Kasumi-1 (cell line): Measurements from ENCODE around the gene KLHL22.
"Not testable (repeated sequence)": the region's sequence is repeated elsewhere in the genome, so short reads cannot be mapped to it uniquely, and the experiment has no call there.

ENCODE experiments used
- DNase-seq, 2 experiments: peaks; one replicate each; lab custom pipeline; 2025; lab: John Stamatoyannopoulos, UW

Gene KLHL22, protein sequence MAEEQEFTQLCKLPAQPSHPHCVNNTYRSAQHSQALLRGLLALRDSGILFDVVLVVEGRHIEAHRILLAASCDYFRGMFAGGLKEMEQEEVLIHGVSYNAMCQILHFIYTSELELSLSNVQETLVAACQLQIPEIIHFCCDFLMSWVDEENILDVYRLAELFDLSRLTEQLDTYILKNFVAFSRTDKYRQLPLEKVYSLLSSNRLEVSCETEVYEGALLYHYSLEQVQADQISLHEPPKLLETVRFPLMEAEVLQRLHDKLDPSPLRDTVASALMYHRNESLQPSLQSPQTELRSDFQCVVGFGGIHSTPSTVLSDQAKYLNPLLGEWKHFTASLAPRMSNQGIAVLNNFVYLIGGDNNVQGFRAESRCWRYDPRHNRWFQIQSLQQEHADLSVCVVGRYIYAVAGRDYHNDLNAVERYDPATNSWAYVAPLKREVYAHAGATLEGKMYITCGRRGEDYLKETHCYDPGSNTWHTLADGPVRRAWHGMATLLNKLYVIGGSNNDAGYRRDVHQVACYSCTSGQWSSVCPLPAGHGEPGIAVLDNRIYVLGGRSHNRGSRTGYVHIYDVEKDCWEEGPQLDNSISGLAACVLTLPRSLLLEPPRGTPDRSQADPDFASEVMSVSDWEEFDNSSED

DNA sequence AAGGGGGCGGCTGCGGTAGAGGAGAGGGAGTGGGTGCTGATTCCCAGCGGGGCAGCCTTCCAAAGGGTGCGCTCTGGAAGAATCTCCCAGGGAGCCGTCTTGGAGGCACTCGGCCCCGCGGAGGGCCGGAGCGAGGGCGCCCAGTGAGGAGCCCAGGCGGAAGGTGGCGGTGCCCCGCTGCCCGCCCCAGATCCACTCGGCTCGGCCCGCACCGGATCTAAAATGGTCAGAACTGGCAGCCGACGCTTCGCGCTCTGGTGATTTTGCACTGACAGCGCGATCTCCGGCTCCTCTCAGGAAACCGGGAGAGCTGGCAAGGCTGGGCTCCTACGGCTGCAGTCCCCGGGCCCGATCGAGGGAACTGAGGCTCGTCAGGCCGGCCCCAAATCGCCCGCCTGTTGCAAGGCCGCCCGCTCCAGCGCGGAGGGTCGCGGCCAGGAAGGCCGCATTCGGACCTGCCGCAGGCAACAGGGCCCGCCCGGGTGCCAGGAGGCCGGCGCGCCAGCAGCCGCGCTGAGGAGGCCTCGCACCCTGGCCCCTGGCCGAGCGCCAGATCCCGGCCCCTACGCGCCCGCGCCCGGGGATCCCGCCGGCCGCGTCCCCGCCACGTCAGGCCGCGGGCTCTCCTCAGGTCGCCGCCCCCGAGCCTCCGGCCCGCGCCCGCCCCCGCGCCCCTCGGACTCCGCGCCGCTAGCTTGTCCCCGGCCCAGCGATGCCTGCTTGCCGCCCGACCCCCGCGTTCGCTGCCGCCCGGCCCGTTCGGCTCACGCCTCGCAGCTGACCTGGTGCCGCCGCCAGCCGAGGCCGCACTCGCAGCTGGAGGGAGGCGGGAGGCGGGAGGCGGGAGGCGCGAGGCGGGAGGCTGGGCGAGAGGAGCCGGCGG, at the start of gene KLHL22:
Gene KLHL22, minus strand, starts transcription at position 818 of the 883 bp plus-strand sequence. CDS start 6,584 bp downstream, outside the sequence.
- DNase-seq: peak in 1 of 2 experiments; percentile 14

DNA sequence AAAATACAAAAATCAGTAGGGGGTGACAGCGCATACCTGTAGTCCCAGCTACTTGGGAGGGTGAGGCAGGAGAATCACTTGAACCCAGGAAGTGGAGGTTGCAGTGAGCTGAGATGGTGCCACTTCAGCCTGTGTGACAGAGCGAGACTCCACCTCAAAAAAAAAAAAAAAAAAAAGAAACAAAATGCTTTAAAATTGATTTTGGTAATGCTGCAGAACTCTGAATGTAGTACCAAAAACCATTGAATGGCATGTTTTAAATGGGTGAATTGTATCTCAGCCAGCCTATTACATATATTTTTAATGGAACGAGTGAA, 49.7 kb upstream of the KLHL22 start:
- not testable (repeated sequence) for DNase-seq

DNA sequence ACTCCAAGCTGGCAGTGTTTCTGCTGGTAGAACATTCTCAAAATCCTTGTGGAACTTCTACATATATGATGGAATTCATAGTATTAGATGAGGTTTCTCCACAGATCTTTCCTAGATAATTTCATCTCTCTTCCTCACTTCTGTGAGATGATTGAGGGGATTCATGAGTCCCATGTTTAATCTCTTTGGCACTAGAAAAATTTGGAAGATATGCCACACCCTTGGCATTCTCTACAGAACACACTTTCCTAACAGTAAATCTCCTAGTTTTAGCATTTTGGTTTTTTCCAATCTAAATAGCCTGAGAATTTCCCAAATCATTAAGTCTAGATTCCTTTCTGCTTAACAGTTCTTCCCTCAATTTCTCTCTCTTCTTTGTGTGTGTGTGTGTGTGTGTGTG, 47.1 kb upstream of the KLHL22 start:
- no peak for DNase-seq

DNA sequence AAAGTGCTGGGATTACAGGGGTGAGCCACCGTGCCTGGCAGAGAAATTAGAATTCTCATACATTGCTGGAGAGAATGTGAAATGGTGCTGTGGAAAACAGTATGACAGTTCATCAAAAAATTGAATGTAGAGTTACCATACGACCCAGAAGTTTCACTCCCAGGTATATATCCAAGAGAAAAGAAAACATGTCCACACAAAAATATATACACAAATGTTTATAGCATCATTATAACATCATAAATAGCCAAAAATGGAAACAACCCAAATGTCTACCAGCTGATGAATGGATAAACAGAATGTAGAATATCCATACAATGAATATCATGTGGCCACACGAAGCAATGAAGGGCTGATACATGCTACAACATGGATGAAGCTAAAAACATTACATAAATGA, 46.5 kb upstream of the KLHL22 start:
- DNase-seq: no peak

DNA sequence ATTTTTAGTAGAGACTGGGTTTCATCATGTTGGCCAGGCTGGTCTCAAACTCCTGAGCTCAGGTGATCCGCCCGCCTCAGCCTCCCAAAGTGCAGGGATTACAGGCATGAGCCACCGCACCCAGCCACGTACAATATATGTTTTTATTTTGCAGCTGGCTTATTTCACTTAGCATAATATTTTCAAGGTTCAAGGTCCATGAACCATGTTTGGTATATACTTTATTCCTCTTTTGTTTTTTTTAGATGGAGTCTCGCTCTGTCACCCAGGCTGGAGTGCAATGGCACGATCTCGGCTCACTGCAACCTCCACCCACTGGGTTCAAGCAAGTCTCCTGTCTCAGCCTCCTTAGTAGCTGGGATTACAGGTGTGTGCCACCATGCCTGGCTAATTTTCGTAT, 43.3 kb upstream of the KLHL22 start:
- DNase-seq: not testable (repeated sequence)

DNA sequence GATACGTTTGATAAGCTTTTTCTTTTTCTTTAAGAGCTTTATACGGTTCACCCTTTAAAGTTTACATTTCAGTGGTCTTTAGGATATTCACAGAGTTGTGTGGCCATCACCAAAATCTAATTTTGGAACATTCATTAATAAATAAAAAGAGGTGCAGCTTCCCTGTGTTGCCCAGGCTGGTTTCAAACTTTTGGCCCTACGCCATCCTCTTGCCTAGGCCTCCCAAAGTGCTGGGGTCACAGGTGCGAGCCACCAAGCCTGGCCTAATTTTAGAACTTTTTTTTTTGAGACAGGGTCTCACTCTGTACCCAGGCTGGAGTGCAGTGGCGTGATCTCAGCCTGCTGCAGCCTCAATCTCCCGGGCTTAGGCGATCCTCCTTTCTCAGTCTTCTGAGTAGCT, 42.4 kb upstream of the KLHL22 start:
- no peak for DNase-seq

DNA sequence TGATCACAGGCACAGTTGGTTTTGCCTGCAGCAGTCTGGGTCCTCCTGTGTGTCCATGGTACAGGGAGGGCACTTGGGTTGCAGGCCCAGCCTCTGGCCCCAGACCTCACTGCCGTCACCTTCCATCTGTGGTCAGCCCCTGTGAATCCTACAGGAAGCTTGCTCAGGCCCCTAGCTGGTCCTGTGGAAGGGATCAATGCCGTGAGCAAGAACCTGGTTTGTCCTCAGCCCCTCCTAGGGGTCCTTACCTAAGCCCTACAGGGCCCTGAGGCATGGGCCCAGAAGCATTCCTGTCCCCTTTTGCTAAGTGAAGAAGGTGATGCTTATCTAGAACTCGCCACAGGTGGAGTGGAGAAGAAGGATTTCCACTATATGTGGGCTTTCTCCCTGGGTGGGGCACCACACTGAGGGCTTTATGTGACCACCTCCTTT, 41.7 kb upstream of the KLHL22 start:
- DNase-seq: no peak

DNA sequence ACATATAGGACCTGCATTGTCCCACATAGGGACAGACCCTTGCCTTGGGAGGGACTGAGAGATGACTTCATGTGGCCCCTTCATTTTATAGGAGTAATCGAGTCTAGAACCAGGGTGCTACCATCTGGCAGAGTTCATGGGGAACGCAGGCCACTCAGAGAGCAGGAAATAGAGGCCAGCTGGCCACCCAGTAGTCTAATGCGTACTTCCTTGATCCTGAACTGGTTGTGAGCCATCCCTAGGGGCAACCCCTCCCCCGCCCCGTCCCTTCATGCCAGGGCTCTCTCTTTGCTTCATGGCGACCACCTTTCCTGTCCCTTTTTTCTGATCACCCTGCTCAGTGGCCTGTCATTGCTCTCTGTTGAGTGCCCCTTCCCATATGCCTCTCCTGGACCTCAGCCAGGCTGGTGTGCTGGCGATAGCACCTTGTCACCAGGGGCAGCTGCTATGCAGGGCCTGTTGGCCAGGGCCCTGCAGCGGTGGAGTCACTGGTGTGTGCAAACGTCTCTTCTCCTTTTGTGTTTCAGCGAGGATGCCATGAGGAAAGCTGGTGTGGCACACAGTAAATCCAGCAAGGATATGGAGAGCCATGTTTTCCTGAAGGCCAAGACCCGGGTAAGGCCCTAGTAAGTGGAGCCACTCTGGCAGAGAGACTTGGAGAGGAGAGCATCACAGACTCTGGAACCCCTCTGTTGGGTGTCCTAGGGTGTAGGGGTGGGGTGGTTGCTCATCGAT, 41.2 kb upstream of the KLHL22 start:
- DNase-seq: no peak

DNA sequence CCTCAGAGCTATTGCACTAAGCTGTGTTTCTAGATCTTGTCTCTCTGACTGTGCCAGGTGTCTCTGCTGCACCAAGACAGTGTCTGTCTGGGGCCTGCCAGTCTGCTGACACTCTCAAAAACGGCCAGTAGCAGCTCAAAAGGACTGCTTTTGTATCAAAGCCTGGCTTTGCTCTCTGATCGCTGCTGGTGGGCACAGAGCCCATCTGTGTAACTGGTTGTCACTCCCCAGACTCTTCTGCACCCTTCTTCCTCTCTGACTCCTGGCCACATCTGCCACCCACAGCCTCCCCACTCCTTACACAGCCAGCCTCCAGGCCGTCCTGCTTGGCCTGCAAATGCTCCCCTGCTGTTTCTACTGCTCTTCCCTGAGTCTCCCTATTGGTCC, 38.3 kb upstream of the KLHL22 start:
- peak; percentile 9 to 11 for DNase-seq

DNA sequence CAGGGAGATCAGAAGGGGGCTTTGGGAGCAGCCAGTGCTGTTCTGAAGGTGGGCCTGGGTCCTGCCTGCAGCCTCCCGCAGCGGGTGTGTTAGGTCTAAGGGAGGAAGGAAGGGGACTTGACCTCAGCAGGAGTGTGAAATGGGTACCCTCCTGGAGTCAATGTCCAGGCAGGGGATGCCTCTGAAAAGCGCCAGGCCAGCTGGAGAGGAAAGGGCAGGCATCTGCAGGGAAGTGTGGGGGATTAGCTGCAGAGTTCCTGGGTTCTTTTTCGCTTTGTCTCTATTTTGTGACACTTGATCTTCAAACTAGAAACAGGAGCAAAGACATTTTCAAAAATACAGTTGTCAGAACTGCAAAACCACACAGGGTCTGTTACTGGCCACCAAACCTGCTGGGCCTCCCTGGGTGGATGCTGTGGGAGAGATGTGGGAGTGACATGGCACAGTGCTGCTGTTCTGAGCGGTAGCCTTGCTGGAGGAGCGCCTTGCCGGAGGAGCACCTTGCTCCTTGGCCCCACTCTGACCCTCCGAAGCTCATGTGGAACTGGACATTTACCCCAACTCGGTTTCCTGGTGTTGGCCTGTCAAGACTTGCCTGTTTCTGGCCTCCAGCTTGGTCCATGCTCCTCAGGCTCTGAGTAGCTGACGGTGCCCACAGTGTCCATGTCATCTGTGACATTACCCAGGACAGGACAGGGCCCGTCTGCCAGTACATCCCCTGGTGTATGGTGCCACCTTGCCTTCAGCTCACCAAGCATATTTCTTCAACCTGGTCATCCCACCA, 37.7 kb upstream of the KLHL22 start:
- DNase-seq: no peak

DNA sequence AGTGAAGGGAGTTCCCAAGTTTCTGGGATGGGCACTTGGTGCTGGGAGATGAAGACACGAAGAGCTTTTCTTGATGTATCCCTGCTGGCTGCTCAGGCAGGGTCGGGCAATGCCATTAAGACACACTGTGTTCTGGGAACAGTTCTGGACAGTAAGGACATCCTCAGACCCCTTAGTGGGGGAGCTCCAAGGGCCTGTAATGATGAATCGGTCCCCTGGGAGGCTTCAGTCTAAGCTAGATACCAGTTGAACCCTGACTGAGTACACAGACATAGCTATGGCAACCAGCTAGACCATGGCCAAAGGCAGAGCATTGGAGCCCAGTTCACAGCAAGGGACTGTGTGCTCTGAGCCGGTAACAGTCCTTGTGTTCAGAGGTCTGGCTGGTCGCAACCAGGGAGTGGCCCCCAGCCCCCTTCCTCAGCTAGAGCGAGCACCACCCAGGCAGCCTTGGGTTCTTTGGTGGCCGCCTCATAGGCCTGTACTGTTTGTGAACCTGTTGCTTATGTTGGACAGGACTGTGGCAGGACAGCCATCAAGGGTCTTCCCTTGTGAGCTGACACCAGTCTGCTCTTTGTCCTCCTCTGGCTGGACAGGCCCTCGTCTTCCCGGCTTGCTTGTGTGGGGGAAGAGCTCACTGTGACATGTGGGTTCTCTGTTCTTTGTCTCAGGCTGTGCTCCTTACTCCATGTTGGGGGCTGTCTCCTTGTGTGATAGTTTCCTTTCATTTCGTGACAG, 36.8 kb upstream of the KLHL22 start:
- DNase-seq: no peak

DNA sequence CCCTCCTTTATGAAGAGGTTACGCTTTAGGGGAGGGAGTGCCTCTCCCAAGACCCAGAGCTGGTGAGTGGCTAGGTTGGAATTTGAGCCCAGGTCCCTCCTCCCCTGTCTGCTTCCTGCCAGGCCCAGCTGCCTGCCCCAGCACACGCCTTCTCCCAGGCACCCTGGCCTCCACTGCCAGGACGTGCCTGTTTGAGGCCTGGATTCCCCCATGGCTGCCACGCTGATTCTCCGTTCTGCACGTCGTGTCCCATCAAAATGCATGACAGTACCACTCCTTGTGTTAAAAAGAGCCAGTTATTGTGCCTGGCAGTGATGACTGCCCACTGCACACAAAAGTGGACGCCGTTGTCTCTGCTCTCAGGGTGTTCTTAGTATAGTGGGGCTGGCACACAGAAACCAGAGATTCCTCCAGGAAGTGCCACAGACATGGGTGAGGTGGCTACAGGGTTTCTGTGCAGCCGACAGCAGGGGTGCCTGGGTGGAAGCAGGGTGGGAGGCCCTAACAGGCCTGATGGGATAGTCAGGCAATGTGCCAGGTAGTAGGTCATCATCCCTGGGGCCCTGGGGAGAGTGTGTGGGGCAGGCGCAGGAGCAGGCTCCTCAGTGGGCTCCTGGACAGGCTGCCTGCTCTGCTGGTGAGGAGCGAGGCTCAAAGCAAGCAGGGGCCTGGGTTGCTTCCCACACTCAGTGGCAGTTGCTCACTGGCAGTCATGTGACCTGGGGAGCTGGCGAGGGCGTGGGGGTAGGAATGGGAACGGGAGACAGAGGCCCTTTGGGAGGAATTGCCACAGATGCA, 36.0 kb upstream of the KLHL22 start:
- peak; percentile 17 to 28 for DNase-seq

DNA sequence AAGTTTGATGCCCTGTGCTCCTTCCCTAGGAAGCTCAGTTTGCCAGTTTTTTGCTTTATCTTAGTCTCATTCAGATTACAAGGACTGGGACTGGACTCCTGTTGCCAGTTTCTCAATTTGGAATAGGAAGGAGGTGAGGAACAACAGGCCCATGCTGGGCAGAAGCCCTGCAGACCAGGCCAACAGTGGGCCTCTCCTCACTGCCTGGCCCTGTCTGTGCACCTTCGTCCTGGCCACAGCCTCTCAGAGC, 35.5 kb upstream of the KLHL22 start:
- no peak for DNase-seq

DNA sequence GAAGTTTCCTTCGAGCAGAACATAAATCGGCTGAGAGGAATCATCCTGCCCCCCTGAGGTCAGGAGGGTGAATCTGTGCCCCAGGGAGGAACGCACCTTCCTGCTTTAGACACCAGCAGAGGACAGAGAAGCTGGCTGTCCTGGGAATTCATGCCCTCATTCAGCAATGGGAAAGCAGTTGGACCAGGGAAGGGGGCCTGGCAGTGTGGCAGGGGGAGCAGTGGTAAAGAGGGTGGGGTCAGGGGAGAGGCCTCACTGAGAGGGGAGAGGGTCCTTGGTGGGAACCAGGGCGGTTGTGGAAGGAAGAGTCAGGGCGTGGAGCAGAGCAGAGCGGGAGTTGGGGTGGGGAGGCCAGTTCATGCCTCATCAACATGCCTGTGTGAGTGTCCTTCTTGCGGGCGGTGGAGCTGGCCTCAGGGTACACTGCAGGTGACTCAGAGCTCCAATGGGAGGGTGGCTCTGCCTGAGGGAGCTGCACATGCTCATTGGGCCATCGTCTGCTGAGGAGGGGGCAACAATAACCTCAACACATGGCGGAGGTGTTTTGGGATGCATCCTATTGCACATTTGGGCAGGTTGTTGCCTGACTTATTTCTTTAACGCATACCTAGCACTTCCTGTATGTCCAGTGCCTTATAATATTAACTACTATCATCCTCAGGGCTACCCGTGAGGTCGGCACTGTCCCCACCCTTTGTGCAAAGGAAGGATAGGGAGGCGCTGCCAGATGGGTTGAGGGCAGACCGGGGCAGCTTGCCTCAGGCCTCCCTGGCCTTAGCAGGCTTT, 35.0 kb upstream of the KLHL22 start:
- DNase-seq: no peak

DNA sequence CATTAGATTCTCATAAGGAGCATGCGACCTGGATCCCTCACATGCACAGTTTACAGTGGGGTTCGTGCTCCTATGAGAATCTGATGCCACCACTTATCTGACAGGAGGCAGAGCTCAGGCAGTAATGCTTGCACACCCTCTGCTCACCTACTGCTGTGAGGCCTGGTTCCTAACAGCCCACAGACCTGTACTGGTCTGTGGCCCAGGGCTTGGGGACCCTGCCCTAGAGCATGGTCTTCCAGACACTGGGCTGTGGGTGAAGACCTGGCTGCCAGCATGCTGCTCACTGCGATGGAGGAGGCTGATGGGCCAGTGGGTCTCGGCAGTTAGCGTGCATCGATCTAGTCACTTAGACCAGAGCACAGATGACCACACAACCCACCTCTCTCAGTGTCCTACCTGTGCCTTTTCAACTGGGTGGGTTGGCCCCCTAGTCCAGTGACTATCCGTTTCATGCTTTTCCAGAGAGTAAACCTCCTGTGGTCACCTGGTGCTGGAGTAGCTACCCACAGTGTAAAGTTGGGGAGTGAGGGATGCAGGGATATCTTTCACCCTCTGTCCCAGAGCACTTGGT, 32.9 kb upstream of the KLHL22 start:
- DNase-seq: no peak

DNA sequence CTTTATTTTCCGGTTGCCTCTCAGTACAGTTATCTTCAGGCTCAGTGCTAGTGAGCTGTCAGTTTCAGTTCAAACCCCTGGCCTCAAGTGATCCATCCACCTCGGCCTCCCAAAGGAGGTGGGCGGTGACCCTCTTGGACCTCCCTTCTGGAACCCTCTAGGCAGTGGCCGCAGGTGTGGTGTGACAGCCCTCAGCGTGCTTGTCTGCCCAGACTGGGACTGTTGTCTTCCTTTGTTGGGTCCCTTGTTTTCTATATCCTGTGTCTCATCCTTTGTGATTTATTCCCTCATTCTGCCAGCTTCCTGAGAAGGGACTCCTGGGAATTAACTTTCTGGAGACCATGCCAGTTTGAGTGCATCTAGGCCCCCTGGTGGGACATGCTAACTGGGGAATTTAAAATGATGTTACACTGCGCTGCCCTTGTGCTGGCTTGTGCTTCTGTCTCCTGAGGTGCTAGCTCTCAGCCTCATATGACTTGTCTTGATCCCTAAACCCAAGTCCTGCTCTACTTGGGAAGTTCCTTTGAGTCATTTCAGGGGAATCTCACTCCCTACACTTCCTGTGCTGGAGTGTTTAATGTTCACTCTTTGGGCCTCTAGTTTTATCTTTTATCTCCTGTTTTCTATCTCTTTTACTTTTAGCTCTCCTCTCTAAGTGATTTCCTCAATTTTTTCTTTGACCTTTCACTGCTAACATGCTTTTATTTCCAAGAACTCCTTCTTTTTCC, 31.2 kb upstream of the KLHL22 start:
- no peak for DNase-seq

DNA sequence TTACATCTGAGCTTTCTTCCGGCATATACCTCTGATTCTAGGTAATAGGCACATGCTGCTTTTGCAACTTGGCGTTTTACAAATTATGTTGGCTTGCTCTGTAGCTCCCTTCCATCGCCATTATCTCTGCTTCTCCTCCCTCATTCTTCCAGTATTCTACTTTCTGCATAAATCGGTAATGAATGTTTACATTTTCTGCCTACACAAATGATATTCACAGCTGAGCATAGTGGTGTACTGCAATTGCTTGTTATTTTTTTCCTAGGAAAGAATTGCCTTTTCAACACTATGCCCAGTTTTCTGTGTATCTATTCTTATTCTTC, 30.7 kb upstream of the KLHL22 start:
- no peak for DNase-seq

DNA sequence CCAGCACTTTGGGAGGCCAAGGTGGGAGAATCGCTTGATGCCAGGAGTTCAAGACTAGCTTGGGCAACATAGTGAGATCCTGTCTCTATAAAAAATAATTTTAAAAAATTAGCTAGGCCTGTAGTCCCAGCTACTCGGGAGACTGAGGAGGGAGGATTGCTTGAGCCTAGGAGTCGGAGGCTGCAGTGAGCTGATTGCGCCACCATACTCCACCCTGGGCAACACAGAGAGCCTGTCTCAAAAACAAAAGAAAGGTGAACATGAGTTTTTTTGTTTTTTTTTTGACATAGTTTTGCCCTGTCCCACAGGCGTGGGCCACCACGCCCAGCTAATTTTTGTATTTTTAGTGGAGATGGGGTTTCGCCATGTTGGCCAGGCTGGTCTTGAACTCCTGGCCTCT, 29.5 kb upstream of the KLHL22 start:
- no peak for DNase-seq
